H1 (cell line): ENCODE measurements around the gene SLC30A2. TPM values are rescaled to one million over a fixed set of nuclear protein-coding genes. Genes with fewer than 3 reads are reported as not detected.

Experiments
- CTCF ChIA-PET: fragments of 300-600 bp; sonication (Branson Sonifier 250); formaldehyde crosslinking; loops from one replicate; lab custom pipeline; 2021; ENCODE audit not compliant: partially characterized antibody; lab: Charles Lee
- POLR2A ChIA-PET: fragments of 300-600 bp; sonication (Branson Sonifier 250); formaldehyde crosslinking; loops from one replicate; lab custom pipeline; 2021; ENCODE audit warnings: inconsistent platforms; ENCODE audit not compliant: partially characterized antibody; lab: Charles Lee
- DNase-seq, 2 experiments: peaks; one replicate each; pipeline versions ENCODE4 v3.0.0 to v3.0.0-alpha.2; 2010 to 2022; ENCODE audit warnings: low spot score in 2 of 2, low read depth in 1 of 2, mixed read lengths in 1 of 2
- FAIRE-seq: peaks from 2 replicates; lab custom pipeline; 2011; peaks lifted over from hg19 to GRCh38; lab: Jason Lieb, UNC
- H2AFZ ChIP-seq: 2 replicates; pipeline ENCODE4 v1.8.1; 2012; ENCODE audit warnings: low read length, inconsistent platforms
- H2AK5ac ChIP-seq: 2 replicates; pipeline ENCODE4 v1.6.1; 2013; ENCODE audit warnings: low read depth, low read length
- H2BK120ac ChIP-seq: replicated peaks from 2 replicates; pipeline ENCODE3; 2013; ENCODE audit warnings: low read depth, low read length, inconsistent platforms
- H2BK12ac ChIP-seq: 2 replicates; pipeline ENCODE4 v1.6.1; 2013; ENCODE audit warnings: low read depth, low read length
- H2BK15ac ChIP-seq: 2 replicates; pipeline ENCODE4 v1.6.1; 2013; ENCODE audit warnings: low read length
- H2BK20ac ChIP-seq: 2 replicates; pipeline ENCODE4 v1.6.1; 2013; ENCODE audit warnings: low read length
- H2BK5ac ChIP-seq: 2 replicates; pipeline ENCODE4 v1.6.1; 2013; ENCODE audit warnings: low read depth, low read length
- H3K14ac ChIP-seq: 2 replicates; pipeline ENCODE4 v1.6.1; 2013; ENCODE audit warnings: inconsistent platforms; ENCODE audit not compliant: insufficient read length
- H3K18ac ChIP-seq: 2 replicates; pipeline ENCODE4 v1.6.1; 2013; ENCODE audit warnings: low read length; ENCODE audit errors: extremely low read depth
- H3K23ac ChIP-seq: 2 replicates; pipeline ENCODE4 v1.6.1; 2013; ENCODE audit warnings: inconsistent platforms; ENCODE audit not compliant: insufficient read length
- H3K23me2 ChIP-seq: 2 replicates; pipeline ENCODE4 v1.6.1; 2013; ENCODE audit warnings: low read depth, low read length
- H3K27ac ChIP-seq: 2 replicates; pipeline ENCODE4 v1.6.1; 2011; ENCODE audit warnings: low read depth, low read length, inconsistent platforms
- H3K27me3 ChIP-seq, 4 experiments: replicated peaks in 1 of 4; 1 replicate in 1 of 4; 2 replicates in 3 of 4; pipeline versions ENCODE4 v1.6.1 to v1.8.1; 2011 to 2013; ENCODE audit warnings: low read length in 3 of 4, mild to moderate bottlenecking in 3 of 4, inconsistent platforms in 2 of 4, mixed read lengths in 2 of 4, moderate library complexity in 1 of 4; ENCODE audit not compliant: control insufficient read depth in 3 of 4, insufficient read depth in 3 of 4; ENCODE audit errors: extremely low read depth in 1 of 4
- H3K36me3 ChIP-seq, 4 experiments: 2 replicates each; pipeline versions ENCODE4 v1.6.1 to v1.8.1; 2011 to 2013; ENCODE audit warnings: mild to moderate bottlenecking in 4 of 4, low read length in 3 of 4, moderate library complexity in 2 of 4, control low read depth in 1 of 4, inconsistent platforms in 1 of 4; ENCODE audit not compliant: insufficient read depth in 4 of 4, control insufficient read depth in 2 of 4
- H3K4ac ChIP-seq: replicated peaks from 2 replicates; pipeline ENCODE3; 2013; ENCODE audit warnings: low read length, low read depth, mixed read lengths, inconsistent platforms; ENCODE audit not compliant: insufficient read length
- H3K4me1 ChIP-seq, 4 experiments: replicated peaks in 1 of 4; 1 replicate in 1 of 4; 2 replicates in 3 of 4; pipeline versions ENCODE4 v1.6.1 to v1.8.1; 2011 to 2013; ENCODE audit warnings: low read length in 3 of 4, inconsistent platforms in 2 of 4, mixed read lengths in 1 of 4; ENCODE audit not compliant: insufficient read depth in 4 of 4, control insufficient read depth in 3 of 4
- H3K4me2 ChIP-seq, 2 experiments: 2 replicates each; pipeline versions ENCODE4 v1.6.1 to v1.8.1; 2011 to 2013; ENCODE audit warnings: low read depth in 2 of 2, low read length in 2 of 2, control low read depth in 1 of 2, inconsistent platforms in 1 of 2, mild to moderate bottlenecking in 1 of 2; ENCODE audit not compliant: insufficient read depth in 1 of 2
- H3K4me3 ChIP-seq, 4 experiments: fragments of 200-600, 300-600 bp in 1 of 4; sonication (generic), shearing (Covaris generic), sonication (Bioruptor Twin) in 1 of 4; 2 replicates each; pipeline versions ENCODE4 v1.5.1 to v1.8.1; 2011 to 2016; ENCODE audit warnings: low read length in 4 of 4, low read depth in 3 of 4, control low read depth in 2 of 4, inconsistent platforms in 2 of 4, mild to moderate bottlenecking in 2 of 4, mixed read lengths in 1 of 4, moderate library complexity in 1 of 4; ENCODE audit not compliant: insufficient read depth in 2 of 4; ENCODE audit errors: extremely low read depth in 1 of 4
- H3K56ac ChIP-seq: replicated peaks from 2 replicates; pipeline ENCODE3; 2013; ENCODE audit warnings: low read depth, mild to moderate bottlenecking, mixed read lengths, low read length, inconsistent platforms; ENCODE audit not compliant: insufficient read length
- H3K79me1 ChIP-seq: 2 replicates; pipeline ENCODE4 v1.6.1; 2013; ENCODE audit warnings: low read depth, low read length, control low read depth
- H3K79me2 ChIP-seq, 2 experiments: 2 replicates each; pipeline versions ENCODE4 v1.6.1 to v1.8.1; 2012 to 2013; ENCODE audit warnings: low read length in 2 of 2, mild to moderate bottlenecking in 2 of 2, inconsistent platforms in 1 of 2; ENCODE audit not compliant: insufficient read depth in 2 of 2, control insufficient read depth in 1 of 2
- H3K9ac ChIP-seq, 4 experiments: replicated peaks in 1 of 4; 1 replicate in 1 of 4; 2 replicates in 3 of 4; pipeline versions ENCODE4 v1.6.1 to v1.8.1; 2011 to 2013; ENCODE audit warnings: low read depth in 3 of 4, low read length in 3 of 4, control low read depth in 2 of 4, mild to moderate bottlenecking in 2 of 4, moderate library complexity in 2 of 4, inconsistent platforms in 1 of 4; ENCODE audit errors: extremely low read depth in 1 of 4
- H3K9me3 ChIP-seq, 2 experiments: 2 replicates each; pipeline versions ENCODE4 v1.6.1 to v1.8.1; 2012 to 2013; ENCODE audit warnings: mild to moderate bottlenecking in 2 of 2, moderate library complexity in 2 of 2, control low read depth in 1 of 2, inconsistent platforms in 1 of 2, low read depth in 1 of 2, low read length in 1 of 2, mixed read lengths in 1 of 2; ENCODE audit not compliant: insufficient read depth in 2 of 2
- H4K20me1 ChIP-seq, 2 experiments: replicated peaks in 1 of 2; 2 replicates each; pipeline versions ENCODE3 to v1.8.1; 2011 to 2013; ENCODE audit warnings: inconsistent platforms in 2 of 2, low read length in 2 of 2, mild to moderate bottlenecking in 1 of 2; ENCODE audit not compliant: insufficient read depth in 2 of 2, control insufficient read depth in 1 of 2
- H4K5ac ChIP-seq: 2 replicates; pipeline ENCODE4 v1.6.1; 2013; ENCODE audit warnings: low read length, low read depth, mixed read lengths, inconsistent platforms; ENCODE audit not compliant: insufficient read length
- H4K8ac ChIP-seq: 2 replicates; pipeline ENCODE4 v1.8.0; 2013; ENCODE audit warnings: mild to moderate bottlenecking, moderate library complexity, low read length, inconsistent platforms; ENCODE audit not compliant: insufficient read depth; ENCODE audit errors: extremely low read depth
- H4K91ac ChIP-seq: replicated peaks from 2 replicates; pipeline ENCODE3; 2013; ENCODE audit warnings: low read length, mixed read lengths, inconsistent platforms; ENCODE audit not compliant: insufficient read length
- EZH2 ChIP-seq: fragments of 200-600 bp; sonication (generic); IDR thresholded peaks from 2 replicates; pipeline ENCODE4 v1.7.1; 2012; ENCODE audit warnings: low read depth, mild to moderate bottlenecking, moderate library complexity, low read length, inconsistent platforms; ENCODE audit not compliant: severe bottlenecking
- HDAC6 ChIP-seq: IDR thresholded peaks from one replicate; pipeline ENCODE4 v1.7.1; 2012; ENCODE audit warnings: low read depth, mild to moderate bottlenecking, inconsistent platforms, low read length, moderate library complexity
- JUN ChIP-seq: IDR thresholded peaks from 2 replicates; pipeline ENCODE4 v1.6.1; 2011; ENCODE audit warnings: low read depth, mild to moderate bottlenecking, improper control_type of control experiment, low read length
- KDM5A ChIP-seq: fragments of 200-600 bp; IDR thresholded peaks from 2 replicates; pipeline ENCODE4 v1.7.1; 2012; ENCODE audit warnings: mild to moderate bottlenecking, low read length, inconsistent platforms, mixed read lengths
- NRF1 ChIP-seq: IDR thresholded peaks from 2 replicates; pipeline ENCODE4 v1.6.1; 2011; ENCODE audit warnings: mild to moderate bottlenecking, low read depth, low read length, improper control_type of control experiment
- POLR2A ChIP-seq, 2 experiments: IDR thresholded peaks; 1 replicate in 1 of 2; 2 replicates in 1 of 2; pipeline ENCODE4 v1.6.1; 2011; ENCODE audit warnings: low read depth in 2 of 2, low read length in 2 of 2, mild to moderate bottlenecking in 2 of 2; ENCODE audit errors: control extremely low read depth in 1 of 2
- RBBP5 ChIP-seq: IDR thresholded peaks from 2 replicates; pipeline ENCODE4 v1.7.1; 2012; ENCODE audit warnings: low read depth, mild to moderate bottlenecking, inconsistent platforms, low read length, moderate library complexity, borderline replicate concordance
- TBP ChIP-seq: IDR thresholded peaks from 2 replicates; pipeline ENCODE4 v1.6.1; 2011; ENCODE audit warnings: low read depth, low read length, improper control_type of control experiment
- TEAD4 ChIP-seq: IDR thresholded peaks from 2 replicates; pipeline ENCODE4 v1.6.1; 2012; ENCODE audit warnings: low read depth, low read length, inconsistent platforms, mixed read lengths
- WGBS, 2 experiments: shearing (Covaris generic) in 1 of 2; methylation state at CpG; one replicate each; pipeline versions ENCODE4 v1.1.6 to v1.1.7; 2013 to 2015; ENCODE audit warnings: low lambda C conversion rate in 2 of 2, mixed read lengths in 2 of 2, inconsistent platforms in 1 of 2, low coverage in 1 of 2, missing lambda C conversion rate in 1 of 2; ENCODE audit not compliant: insufficient replicate concordance in 2 of 2, insufficient coverage in 1 of 2, insufficient read length in 1 of 2; ENCODE audit errors: extremely low coverage in 1 of 2, missing lambda C conversion rate in 1 of 2; 5-methylcytosine and 5-hydroxymethylcytosine counted together
- polyA plus RNA-seq, 7 experiments: library from polyadenylated mRNA; depleted of rRNA in 3 of 7; stranded (reverse) in 5 of 7; unstranded in 2 of 7; fragments of >200 nt in 5 of 7; fragments of 200-250 nt in 2 of 7; gene quantifications; 1 replicate in 5 of 7; 2 replicates in 1 of 7; 4 replicates in 1 of 7; pipeline versions ENCODE4 v1.2.1 to v1.2.3, GENCODE V29; 2011 to 2013; ENCODE audit warnings: missing spikeins in 2 of 7, mixed read lengths in 2 of 7
- total RNA-seq: library from RNA; stranded (reverse); fragmentation: NEBNext Ultra II Directional; extraction: Animal tissue kit (Norgen Biotek cat#: 25700); gene quantifications from 2 replicates; pipeline ENCODE4 v1.2.1, GENCODE V29; 2021
- TF ChIP-seq, protein P1 (sequence below), 3 experiments: IDR thresholded peaks; 1 replicate in 2 of 3; 2 replicates in 1 of 3; pipeline versions ENCODE4 v1.5.1 to v1.6.1; 2011; ENCODE audit warnings: low read length in 3 of 3, mild to moderate bottlenecking in 3 of 3, inconsistent platforms in 2 of 3, low read depth in 1 of 3, moderate library complexity in 1 of 3; ENCODE audit not compliant: insufficient read depth in 1 of 3; ENCODE audit errors: control extremely low read depth in 1 of 3

The SLC30A2 gene
- total and polyA plus RNA-seq, 2 of the 8 experiments (the other 6 are each of a cell fraction or from before 2014, with no cell fraction given): 0.19 to 0.76 TPM

DNA sequence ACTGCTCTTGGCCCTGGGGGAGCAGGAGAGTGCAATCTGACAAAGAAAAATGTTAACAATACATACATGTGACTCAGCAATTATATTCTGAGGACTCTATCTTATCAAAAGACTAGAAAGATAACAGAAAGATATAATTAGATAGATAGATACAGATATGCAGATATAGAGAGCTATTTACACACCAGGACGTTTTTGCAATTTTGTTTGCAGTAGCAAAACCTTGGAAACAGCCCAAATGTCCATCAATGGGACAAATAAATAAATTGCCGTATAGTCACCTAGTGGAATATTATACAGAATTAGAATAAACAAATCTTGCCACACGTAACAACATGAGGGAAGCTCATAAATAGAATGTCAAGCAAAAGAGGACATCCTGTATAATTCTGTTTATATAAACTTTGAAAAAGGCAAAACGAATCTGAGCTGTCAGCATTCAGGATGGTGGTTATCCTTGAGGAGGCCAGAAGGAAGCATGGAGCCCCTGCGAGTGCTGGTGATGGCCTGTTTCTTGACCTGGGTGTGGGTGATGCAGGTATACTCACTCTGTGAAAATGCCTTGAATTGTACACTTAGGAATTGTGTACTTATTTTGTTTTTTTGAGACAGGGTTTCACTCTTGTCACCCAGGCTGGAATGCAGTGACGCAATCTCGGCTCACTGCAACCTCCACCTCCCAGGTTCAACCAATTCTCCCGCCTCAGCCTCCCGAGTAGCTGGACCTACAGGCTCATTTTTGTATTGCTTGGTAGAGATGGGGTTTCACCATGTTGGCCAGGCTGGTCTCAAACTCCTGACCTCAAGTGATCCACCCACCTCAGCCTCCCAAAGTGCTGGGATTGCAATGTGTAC, 34.3 kb upstream of the SLC30A2 start:
- Histone ChIP-seq H2BK5ac (no peak overlapping the region), H3K9me3 (no peaks in the 10 kb centered on the region), H3K27ac (no peak overlapping the region), H2BK12ac (no peak overlapping the region), H3K36me3 (no peaks in the 10 kb centered on the region), H3K9ac (no peak overlapping the region), H3K4me3 (no peak overlapping the region), H3K23me2 (no peaks in the 10 kb centered on the region), H3K4me1 (peaks cover 0 to 9% (median 6%) of the 10 kb centered on the region in 4 experiments; a peak in 4 of 7 replicates), H2AK5ac (no peak overlapping the region), H3K79me2 (no peaks in the 10 kb centered on the region), H4K5ac (no peak overlapping the region), H2BK15ac (no peak overlapping the region), H4K20me1 (no peaks in the 10 kb centered on the region), H3K18ac (no peak overlapping the region), H2AFZ (no peak overlapping the region), H2BK120ac (no peak overlapping the region), H3K4ac (no peak overlapping the region), H4K8ac (no peak overlapping the region), H3K14ac (no peak overlapping the region), H3K23ac (no peak overlapping the region), H3K56ac (no peak overlapping the region), H3K79me1 (no peaks in the 10 kb centered on the region), H3K4me2 (no peak overlapping the region), H2BK20ac (no peak overlapping the region), H4K91ac (no peak overlapping the region), H3K27me3 (no peaks in the 10 kb centered on the region; a peak in 1 of 7 replicates)
- FAIRE-seq (no peak), DNase-seq (no peak)
- ChIA-PET POLR2A (interaction anchor here (0.6 kb wide), 2 partner anchors 9 to 815 kb away, joined by 3 read pairs; no protein-coding TSS in a partner anchor), CTCF (interaction anchor here (0.6 to 1.9 kb wide), 5 partner anchors 10 to 1365 kb away, joined by 3 to 6 read pairs (median 3); partner anchors contain the start of gene CNKSR1)
- WGBS, 2 experiments: 90% methylated on average over 9 of the region's 9 CpGs; no CpG with 5 or more reads in 1 of the 2 experiments
- no peak for TF ChIP-seq RBBP5
- no peak for TF ChIP-seq HDAC6
- TF ChIP-seq, protein P1, sequence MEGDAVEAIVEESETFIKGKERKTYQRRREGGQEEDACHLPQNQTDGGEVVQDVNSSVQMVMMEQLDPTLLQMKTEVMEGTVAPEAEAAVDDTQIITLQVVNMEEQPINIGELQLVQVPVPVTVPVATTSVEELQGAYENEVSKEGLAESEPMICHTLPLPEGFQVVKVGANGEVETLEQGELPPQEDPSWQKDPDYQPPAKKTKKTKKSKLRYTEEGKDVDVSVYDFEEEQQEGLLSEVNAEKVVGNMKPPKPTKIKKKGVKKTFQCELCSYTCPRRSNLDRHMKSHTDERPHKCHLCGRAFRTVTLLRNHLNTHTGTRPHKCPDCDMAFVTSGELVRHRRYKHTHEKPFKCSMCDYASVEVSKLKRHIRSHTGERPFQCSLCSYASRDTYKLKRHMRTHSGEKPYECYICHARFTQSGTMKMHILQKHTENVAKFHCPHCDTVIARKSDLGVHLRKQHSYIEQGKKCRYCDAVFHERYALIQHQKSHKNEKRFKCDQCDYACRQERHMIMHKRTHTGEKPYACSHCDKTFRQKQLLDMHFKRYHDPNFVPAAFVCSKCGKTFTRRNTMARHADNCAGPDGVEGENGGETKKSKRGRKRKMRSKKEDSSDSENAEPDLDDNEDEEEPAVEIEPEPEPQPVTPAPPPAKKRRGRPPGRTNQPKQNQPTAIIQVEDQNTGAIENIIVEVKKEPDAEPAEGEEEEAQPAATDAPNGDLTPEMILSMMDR (IDR thresholded peaks at IDR 0.05; ENCODE audit: control extremely low read depth in 1 of 3, insufficient read depth in 1 of 3, low read depth in 1 of 3, low read length in 3 of 3): no peak
- no peak for TF ChIP-seq EZH2
- TF ChIP-seq KDM5A: no peak
- TF ChIP-seq POLR2A (IDR thresholded peaks at IDR 0.05; ENCODE audit: control extremely low read depth in 1 of 2, low read depth in 2 of 2, low read length in 2 of 2): no peak
- TF ChIP-seq TEAD4: no peak
- TF ChIP-seq TBP: no peak
- no peak for TF ChIP-seq NRF1
- no peak for TF ChIP-seq JUN
